ENCODE measurements around the gene KCNG4.
"Not testable (repeated sequence)": the region's sequence is repeated elsewhere in the genome, so short reads cannot be mapped to it uniquely, and the experiment has no call there.

The KCNG4 gene

DNA sequence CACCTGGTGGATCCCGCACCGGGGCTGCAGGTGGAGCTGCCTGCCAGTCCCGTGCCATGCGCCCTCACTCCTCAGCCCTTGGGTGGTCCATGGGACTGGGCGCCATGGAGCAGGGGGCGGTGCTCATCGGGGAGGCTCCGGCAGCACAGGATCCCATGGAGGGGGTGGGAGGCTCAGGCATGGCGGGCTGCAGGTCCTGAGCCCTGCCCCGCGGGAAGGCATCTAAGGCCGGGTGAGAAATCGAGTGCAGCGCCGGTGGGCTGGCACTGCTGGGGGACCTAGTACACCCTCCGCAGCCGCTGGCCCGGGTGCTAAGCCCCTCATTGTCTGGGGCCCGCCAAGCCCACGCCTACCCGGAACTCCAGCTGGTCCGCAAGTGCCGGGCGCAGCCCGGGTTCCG lies 35.3 kb downstream of the KCNG4 start:
- not testable (repeated sequence) for DNase-seq

DNA sequence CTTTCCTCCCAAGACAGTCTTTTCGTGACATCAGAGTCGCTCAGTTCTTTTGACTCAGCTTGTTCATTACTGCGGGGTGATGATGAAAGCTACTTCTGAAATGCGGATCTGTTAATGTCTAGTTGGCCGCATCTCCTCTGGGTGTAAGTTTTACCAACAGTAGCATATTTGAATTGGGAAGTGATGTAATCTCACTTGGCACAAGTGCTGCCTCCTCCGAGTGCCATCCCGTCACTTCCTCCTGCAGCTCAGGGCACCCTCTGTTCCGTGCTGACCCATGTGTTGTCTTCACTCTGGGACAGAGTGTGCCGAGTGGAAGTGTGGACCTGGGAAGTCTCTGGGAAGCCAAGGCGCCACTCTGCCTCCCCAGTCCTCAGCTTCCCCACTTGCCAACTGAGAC lies 40.0 kb downstream of the KCNG4 start:
- DNase-seq: peak; percentile 29

DNA sequence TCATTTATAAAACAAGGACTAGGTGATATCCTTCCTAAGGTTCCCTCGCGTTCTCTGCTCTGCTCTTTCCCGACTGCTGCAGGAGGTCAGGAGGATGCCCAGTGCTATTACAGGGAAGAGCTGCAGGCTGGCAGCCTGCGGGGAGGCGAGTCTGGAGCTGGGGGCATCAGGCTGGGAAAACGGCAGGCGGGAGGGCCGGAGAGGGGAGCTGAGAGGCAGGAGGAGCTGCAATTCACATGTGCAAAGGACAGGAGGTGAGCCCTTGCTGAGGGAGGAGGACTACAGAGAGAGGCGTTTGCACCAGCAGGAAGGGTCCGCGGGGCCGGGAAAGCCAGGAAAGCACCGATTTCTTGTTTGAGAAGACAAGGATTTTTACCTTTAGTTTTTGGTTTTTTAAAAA lies 40.7 kb downstream of the KCNG4 start:
- DNase-seq: no peak

DNA sequence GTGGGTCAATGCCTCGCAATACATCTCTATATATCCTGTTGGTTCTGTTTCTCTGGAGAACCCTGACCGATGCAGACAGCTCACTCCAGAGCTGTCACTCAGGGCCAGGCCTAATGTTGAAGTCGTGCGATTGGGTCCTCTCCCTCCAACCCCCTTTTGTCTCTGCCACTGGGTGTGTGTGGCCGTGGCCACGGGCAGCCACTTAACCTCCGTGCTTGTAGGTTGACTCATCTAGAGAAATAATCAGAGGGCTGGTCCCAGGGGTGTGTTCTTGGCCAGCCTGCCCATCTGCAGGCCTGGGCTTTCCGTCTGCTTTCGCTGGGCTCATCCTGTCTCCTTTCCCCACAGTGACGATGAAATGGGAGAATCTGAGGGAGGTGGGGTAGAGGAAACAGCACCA lies 41.4 kb downstream of the KCNG4 start:
- no peak for DNase-seq

DNA sequence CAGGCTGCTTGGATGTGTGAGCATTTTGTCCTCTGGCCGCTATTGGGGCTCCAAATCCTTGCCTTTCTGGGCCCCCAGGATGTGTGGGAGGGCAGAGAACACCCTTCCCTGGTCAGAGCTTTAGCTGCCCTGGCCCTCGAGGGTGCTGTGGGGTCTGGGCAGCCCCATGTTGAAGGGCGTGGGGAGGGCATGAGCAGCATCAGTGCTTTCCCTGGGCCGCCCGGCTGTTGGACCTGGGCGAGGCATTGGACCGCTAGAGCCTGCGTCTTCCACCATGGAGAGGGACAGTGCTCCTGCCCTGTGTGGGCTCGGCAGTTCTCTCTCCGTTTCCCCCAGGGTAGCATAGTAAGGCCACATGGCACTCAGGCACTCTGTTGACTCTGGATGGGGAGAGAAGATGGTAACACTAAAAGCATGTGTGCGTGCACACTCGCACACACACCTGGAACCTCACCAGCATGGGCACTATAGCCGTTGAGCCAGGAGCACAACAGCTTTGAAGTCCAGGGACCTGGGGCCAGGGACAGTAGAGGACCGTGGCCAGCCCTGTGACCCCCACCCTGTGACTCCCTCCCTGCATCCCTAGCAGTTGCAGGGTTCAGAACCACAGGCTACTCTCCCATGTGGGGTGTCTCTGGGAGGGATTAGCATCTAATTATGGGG lies 42.2 kb downstream of the KCNG4 start:
- no peak for DNase-seq

DNA sequence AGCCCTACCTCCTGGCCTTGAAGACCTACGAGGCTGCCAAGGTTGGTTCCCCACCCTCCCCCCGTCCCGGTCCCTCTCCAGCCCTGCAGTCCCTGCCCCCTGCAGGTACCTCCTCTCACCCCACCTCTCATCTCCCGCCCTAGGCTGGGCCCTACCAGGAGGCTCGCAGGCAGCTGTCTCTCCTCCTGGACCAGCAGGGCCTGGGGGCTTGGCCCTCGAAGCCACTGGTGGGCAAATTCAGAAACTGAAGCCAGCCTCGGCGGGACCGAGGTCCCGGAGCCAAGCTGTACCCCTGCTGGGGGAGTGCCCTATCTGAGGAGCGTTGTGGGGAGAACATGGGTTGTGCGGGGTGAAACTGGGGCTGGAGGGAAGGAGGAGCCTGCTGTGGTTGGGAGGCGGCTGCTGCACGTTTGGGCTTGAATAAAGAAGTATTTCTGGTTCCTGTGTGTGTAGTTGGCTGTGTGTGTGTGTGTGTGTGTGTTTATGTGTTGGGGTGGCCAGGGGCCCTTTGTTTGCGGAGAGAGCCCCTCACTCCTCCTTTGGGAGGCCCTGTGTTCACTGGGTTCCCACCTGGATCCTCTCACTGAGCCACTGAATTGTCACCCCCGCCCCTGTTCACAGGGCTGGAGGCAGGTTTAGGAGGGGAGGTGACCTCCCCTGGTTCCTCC lies 43.0 kb downstream of the KCNG4 start:
- no peak for DNase-seq

DNA sequence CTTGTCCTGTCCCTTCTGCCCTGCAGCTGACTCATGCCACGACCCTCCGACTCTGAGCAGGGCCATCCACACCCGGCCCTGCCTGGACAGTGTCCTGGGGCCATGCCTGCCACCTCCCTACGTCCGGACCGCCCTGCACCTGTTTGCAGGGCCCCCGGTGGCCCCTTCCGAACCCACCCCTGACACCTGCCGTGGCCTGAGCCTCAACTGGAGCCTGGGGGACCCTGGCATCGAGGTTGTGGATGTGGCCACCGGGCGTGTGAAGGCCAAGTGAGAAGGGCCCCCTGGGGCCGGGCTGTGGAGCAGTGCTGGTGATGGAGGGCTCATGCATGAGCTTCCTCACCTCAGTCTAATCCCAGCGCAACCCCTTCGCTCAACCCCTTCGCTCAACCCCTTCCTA lies 43.7 kb downstream of the KCNG4 start:
- no peak for DNase-seq

DNA sequence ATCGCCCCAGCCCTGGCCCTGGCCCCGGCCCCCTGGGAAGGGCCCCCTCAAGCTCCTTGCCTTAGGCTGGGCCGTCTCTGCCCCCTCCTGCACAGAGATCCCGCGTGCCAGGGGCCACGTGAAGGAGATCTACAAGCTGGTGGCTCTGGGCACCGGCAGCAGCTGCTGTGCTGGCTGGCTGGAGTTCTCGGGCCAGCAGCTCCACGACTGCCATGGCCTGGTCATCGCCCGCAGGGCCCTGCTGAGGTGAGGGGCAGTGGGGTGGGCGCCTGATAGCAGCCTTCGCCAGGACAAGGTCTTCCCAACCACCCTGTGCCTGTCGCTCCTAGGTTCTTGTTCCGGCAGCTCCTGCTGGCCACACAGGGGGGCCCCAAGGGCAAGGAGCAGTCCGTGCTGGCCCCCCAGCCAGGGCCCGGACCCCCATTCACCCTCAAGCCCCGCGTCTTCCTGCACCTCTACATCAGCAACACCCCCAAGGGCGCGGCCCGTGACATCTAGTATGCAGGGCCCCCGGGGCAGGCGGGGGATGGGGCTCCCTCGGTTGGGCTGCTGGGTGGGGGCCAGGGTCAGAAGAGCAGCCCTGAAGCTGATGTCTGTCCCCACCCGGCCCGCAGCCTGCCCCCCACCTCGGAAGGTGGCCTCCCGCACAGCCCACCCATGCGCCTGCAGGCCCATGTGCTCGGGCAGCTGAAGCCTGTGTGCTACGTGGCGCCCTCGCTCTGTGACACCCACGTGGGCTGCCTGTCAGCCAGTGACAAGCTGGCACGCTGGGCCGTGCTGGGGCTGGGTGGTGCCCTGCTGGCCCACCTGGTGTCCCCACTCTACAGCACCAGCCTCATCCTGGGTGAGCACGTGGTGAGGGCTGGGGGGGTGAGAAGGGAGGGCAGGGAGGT lies 44.4 kb downstream of the KCNG4 start:
- DNase-seq: no peak

DNA sequence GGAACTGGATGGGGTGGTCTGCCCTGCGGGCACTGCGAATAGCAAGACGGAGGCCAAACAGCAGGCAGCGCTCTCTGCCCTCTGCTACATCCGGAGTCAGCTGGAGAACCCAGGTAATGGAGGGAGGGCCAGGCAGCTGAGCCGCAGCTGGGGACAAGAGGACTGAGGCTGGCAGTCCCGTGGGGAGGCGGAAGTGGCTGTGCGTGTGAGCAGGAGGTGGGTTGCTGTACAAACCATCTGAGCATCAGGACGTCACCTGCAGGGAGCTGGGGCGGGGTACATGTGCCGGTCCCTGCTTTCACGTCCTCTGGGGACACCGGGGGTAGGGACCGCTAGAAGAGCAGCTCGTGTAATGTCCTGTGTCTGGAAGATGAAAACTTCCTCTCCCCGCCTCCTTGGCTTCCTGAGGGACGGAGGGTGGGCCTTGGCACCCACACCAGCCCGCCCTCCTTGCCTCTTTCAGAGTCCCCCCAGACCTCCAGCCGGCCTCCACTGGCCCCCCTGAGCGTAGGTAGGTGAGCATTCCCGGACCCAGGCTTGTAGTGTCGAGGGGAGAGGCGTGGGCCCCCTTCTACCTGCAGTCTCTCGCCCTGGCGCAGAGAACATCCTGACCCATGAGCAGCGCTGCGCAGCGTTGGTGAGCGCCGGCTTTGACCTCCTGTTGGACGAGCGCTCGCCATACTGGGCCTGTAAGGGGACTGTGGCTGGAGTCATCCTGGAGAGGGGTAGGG lies 45.2 kb downstream of the KCNG4 start:
- peak; percentile 34 for DNase-seq

DNA sequence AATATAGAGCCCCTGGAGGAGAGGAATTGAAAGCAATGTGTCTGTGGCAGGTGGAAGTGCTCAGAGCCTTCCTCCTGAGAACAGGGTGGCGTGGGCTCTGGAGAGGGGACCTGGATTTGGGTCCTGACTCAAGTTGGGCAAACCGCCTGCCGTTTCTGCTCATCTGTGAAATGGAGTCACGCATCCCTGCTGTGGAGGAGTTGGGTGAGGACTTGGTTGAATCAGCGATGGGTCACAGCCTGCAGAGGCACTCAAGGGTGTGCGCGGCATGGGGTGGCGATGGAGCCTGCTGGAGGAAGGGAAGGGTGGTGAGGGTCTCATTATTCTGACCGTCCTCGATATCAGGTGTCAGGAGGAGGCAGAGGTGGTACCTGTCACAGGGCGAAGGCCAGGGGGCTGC lies 45.8 kb downstream of the KCNG4 start:
- DNase-seq: no peak

DNA sequence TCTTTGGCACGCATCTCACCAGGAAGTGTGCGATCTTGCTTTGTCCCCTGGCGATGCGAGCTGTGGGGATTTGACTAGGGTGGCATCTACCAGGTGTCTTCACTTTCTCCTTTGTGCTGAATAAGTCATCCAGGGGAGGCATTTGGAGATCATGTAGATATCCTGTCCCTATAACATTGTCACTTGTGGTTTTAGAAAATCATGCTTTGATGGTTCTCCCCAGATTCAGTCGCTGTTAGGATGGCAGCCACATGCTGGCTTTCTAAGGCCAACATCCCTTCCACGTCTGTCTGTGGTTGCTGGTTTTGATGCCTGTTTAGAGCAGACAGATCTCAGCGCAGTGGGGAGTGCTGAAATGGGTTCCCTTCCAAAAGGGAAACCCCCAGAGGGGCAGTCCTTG lies 46.3 kb downstream of the KCNG4 start:
- DNase-seq: no peak

DNA sequence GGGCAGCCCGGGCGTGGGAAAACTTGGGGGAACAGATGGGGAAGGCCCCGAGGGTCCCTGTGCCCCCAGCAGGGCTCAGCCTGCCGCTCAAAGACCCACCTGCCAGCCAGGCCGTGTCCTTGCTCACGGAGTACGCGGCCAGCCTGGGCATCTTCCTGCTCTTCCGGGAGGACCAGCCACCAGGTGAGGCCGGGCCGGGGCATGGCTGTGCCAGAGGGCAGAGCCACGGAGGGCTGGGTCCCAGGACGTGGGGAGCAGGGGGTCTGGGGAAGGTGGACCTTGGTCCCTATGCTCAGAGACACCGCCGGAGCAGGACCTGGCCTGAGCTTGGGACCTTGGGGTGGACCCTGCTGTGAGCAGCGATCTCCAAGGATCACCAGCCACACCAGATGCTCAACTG lies 48.3 kb downstream of the KCNG4 start:
- no peak for DNase-seq

DNA sequence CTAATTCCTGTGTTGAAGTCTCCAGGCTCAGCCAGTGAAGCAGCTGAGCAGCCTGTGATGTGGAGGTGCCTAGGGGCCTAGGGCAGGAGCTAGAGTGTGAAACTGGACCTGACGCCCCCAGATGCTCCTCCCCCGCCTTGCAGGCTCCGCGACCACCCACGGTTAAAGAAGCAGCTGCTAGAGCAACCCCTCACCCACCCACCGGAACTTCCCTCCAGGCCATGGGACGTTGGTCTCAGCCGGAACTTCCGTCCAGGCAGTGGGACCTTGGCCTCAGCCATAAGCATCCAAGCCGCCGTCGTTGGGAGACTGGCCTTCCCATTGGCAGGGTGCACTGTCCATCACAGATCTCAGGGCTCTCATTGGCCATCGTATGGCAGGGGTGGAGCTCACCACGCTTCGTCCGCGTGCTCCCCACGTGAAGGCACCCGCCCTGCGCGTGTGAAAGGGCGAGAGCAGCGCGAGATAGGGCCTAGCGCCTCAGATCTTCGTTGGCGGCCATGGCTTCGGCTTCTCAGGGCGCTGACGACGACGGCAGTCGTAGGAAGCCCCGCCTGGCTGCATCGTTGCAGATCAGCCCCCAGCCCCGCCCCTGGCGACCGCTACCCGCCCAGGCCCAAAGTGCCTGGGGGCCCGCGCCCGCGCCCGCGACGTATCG lies 49.0 kb downstream of the KCNG4 start, which contains the start of gene ADAD2:
ADAD2 (plus strand) TSS at position 427 of the 658 bp plus-strand sequence; CDS start at position 501, 74 bp downstream.
- DNase-seq: no peak

DNA sequence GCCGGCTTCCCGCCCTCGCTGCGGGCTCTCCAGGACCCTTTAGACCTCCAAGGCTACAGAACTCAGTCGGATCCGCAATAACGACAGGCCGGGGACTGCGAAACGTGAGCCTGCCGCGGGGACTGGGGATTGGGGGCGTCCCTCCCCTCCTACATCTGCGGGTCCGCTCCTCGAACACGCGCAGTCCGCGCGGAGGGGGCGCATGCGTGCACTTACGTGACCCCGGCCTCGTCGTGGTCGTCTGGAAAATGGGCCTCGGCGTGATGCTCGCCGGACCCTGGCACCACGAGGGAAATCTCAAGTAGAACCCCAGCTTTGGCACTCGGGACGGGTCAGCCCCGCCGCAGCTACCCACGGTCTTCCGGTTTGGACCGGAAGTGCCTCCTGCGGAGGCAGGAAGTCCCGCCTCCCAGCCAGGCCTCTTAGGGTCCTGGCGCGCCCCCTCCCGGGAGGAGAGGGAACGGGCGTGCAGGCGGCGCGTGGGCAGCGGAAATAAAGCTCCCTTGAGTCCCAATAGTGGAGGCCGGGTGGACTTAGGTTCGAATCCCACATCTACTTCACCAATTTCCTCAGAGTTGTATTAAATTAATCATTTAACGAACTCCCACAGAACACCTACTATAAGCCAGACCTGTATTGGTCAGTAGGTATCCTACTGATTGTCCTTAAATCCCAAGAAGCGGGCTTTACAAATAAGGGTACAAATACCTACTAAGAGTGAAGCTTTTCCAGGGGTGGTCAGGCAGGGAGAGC lies 53.0 kb downstream of the KCNG4 start, which contains the start of gene TAF1C:
TAF1C (minus strand) TSS at position 373 of the 753 bp plus-strand sequence. CDS start 2,069 bp downstream, outside the sequence.
- DNase-seq: peak; percentile 98

DNA sequence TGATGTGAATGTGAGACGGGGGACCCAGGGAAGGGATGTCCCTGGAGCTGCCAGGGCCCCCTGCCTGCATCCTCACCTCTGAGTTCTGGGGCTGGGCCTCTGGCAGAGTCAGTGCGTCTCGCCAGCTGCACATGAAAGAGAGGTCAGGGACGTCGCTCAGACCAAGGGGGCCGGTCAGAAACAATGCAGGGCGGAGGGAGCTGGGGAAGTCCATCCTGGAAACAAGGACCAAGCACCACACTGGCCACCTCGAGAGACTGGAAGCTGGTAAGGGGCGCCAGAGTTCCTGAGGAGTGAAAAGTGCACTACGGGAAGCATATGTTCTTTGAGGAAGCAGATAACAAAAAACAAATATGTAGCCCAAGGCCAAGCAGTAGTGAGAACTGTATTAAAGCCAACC lies 55.0 kb downstream of the KCNG4 start:
- DNase-seq: no peak

DNA sequence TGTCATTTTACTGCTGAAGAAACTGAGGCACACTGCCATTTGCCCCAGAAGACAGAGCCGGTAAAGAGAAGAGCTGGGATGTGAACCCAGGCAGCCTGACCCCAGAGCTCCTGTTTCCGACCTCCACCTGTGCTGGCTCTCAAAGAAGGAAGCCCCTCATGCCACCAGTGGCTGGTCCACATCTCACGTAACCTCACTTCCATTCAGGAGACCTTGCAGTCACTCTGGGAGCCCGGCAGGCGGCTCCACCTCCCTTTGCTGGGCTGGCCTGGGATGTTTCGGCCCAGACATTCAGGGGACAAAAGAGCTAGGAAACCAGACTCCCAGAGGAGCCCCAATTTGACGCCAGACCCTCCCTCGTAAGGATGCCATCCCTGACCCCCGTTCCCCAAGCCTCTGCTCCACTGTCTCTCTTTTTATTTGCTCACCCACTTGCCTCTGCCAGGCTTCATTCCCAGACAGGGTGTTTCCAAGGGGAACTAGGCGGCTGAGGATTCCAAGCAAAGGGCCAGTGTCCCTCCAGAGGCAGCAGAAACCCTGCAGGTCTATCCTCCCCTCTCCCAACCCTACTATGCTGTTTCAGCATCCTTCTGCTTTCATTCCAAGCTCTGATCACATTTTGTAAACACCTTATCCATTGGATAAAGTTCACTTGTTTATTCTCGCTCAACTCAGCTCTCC lies 55.8 kb downstream of the KCNG4 start:
- no peak for DNase-seq

DNA sequence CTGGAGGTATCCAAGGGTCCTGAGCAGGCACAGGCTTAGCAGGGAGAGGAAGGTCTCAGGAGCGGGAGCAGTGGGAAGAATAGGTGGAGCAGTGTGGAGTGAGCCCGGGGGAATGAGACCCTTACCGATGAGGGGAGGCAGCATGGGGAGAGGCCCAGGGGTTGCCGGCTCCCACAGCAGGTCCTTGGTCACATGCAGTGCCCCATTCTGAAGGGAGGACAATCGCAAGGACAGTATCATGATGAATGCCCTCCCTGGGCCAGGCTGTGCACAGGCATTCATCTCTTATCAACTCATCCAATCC lies 56.3 kb downstream of the KCNG4 start:
- no peak for DNase-seq

DNA sequence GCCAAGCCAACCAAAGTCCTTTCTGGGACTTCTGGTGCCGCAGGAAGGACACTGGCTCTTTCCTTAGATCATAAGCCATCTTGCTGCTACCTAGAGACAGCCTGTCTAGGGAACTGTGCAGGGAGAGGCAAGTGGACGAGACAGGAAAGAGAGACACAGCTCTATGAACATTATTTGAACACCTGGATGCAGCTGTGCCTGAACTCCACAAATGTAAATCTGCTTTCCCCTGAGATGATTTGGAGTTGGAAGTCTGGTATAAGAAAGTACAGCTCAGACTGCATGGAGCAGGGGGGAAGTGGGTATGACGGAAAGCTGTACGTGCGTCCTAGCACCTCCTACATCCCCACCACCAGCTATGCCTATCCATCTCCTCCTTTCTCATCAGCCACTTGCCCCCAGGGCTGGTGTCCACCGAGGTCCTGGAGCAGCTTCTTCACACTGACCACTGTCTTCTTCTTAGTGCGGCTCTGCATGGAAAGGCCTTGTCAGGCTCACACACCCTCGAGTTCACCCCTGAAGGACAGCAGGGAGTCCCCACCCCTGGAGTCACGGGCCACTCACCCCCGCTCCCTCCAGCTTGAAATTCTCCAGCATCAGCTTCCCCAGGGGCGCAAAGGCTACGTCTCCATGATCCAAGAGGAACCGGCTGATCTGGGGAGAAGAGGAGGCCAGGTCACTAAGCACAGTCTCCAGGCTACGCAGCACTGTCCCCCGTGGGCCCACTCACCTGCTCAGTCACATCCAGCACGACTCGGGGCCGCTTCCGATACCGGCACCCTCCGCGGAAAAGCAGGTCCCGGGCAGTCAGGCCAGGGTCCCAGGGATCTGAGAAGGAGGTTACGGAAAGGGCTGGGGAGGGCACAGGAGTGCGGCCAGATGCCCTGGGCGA lies 56.9 kb downstream of the KCNG4 start:
- no peak for DNase-seq

DNA sequence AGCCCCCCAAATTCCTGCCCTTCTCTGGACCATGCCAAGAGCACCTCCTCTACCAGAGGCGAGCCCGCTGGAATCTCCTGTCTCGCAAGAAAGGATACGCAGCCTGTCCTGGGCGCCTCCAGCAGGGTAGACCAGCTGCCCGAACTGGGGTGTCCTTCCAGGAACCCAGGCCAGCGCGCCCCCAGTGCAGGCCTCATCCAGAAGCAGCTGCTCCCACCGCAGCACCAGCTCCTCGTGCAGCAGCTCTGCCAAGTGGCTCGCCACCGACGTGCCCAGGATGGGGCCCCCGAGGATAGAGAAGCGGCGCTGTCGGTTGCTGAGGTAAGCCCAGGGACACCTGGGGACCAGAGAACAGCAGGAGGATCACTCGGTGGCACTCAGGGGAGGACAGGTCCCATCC lies 57.7 kb downstream of the KCNG4 start:
- DNase-seq: no peak

Data from hematopoietic multipotent progenitor cell treated with erythropoietin and hydrocortisone succinate and interleukin-3 and kit ligand, for 4 days (in vitro differentiated cells).